HG03457 (cell line): Measurements from ENCODE around the gene TLDC2.

ENCODE experiments used
- ATAC-seq: cut with Tn5 transposase; IDR thresholded peaks from one replicate; pipeline ENCODE4 v1.9.1; 2021; ENCODE audit warnings: moderate number of reproducible peaks; ENCODE audit not compliant: unreplicated experiment

TLDC2 gene

DNA sequence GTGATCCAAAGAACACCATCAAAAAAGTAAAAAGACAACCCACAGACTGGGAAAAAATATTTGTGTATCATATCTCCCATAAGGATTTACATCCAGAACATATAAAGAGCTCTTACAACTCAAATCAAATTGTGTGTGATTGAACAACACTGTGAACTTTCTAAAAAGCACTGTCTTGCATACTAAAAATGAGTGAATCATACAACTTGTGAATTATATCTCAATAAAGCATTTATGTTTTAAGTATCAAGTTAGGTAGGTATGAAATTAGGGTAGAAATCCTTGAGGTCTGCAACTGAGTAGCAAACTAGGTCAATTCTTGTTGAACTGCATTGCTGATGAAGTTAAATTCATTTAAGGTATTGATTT, 61.4 kb downstream of the TLDC2 start:
- no peak for ATAC-seq

DNA sequence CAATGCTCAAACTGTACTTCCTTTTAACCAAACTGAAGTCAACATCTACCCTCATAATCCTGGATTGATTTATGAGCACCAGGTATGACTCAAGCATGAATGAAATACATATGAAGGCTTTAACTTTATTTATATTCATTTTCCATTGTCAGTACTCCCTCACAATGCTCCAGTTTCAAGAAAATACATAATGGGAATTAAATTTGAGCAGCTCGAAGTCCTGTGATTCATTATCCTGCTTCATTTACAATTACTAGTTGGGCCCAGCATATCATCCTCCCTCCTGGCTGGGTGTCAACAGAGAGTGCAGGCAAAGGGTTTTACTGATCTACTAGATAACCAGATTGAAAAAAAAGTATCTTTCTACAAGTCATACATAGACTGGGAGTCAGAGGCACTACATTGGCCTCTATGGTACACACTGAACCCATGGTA, 65.5 kb downstream of the TLDC2 start:
- no peak for ATAC-seq
